NCI-H82 treated with DMSO at 0.1 percent for 48 hours (cell line): Measurements from ENCODE around the gene HSD17B13.
"Not testable (repeated sequence)": the region's sequence is repeated elsewhere in the genome, so short reads cannot be mapped to it uniquely, and the experiment has no call there.

ENCODE experiments used
- DNase-seq: peaks from one replicate; lab custom pipeline; 2025; ENCODE audit not compliant: unreplicated experiment; lab: John Stamatoyannopoulos, UW

Gene HSD17B13, protein sequence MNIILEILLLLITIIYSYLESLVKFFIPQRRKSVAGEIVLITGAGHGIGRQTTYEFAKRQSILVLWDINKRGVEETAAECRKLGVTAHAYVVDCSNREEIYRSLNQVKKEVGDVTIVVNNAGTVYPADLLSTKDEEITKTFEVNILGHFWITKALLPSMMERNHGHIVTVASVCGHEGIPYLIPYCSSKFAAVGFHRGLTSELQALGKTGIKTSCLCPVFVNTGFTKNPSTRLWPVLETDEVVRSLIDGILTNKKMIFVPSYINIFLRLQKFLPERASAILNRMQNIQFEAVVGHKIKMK

DNA sequence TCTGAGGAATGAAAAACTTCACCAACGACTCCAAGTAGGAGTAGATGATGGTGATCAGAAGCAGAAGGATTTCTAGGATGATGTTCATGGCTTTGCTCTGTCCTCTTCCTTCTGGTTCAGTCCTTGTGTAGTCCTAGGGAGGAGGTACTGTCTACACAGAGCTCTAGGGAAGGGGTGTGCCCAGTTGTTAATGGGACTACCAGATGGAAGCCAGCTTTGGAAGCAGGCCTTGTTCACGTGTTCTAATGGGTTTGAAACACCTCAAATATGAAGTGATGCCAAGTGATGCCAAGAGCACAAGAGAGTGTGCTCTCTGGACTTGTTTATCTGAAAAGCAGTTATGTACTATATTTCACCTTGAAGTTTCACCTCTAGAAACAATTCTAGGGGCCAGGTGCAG, at the start of gene HSD17B13:
HSD17B13 (minus strand) TSS at position 129 of the 400 bp plus-strand sequence; CDS start at position 88, 41 bp downstream.
- DNase-seq: no peak

DNA sequence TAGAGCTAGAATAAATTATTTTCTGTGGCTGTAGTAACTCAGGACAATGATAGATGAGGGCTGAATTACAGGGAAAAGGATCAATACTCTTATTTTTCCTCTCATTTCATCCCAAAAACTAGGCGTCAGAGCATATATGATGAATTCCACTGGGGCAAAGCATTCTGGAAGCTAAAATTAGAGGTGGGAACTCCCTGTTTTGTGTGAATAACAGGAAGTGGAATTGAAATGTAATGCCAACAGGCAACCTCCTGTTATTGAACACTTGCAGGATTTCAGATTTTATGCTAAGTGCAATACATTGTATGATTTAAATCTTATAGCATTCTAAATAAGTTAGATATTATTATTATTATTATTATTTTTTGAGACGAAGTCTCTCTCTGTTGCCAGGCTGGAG, 47.4 kb upstream of the HSD17B13 start:
- no peak for DNase-seq

DNA sequence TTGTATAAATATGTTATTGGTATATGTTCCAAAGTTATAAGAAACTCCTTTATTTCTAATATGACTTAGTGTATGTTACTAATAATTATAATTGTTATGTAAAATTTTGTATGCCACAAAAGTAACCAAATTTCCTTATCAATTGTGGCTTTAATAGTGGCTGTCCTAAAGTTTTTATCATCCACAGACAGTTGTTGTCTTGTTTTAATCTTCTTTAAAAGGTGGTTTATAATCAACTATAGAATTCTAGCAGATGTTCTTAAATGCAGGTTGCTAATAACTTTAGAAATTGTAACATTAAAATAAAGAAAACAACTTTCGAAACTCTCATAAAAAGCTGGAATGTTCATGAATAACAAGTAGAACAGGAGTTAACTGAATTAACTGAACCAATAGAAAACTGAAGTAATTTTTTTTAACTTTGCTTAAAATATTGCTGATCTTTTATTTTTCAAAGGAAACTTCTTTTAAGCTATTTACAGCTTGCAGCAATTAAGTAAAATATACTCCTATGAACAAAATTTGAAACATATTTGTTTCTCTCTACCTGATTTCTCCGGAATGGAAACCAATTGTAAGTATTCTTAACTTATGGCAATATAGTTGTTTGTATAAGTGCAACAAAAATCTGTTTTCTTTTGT, 44.0 kb upstream of the HSD17B13 start:
- no peak for DNase-seq

DNA sequence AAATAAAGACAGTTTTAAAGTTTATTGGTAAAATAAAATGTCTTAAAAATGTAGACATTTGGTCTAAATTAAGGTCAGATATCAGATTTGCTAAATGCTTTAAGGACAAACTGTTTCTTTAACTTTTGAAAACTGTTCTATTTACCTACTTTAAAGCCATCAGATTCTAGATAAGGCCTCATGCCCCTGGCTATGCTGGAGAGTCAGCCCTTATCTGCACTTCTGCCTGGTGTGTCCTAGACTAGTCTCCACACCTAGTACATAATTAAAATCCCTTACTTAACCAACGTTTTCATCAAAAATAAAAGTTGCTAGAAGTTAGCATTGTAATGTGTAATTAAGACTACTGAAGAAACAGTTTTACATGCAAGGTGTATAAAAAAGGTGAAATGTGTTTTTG, 42.7 kb upstream of the HSD17B13 start:
- no peak for DNase-seq

DNA sequence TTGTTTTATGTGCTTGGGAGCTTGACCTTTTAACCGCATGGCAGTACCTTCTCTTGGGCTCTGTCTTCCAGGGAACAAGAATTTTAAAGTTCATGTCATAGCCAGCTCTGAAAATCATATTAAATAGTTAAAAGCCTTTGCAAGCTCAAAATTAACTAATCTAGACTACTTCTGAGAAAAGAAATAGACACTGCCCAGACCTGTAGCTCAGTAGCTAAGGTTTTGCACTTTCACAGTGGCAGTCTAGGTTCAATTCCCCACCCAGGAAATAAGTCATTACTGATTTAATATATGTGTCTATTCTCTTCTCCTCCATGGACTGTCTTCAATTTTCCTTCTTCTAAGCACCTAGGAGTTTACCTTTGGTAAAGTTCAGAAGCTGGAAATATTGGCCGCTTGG, 40.9 kb upstream of the HSD17B13 start:
- DNase-seq: no peak

DNA sequence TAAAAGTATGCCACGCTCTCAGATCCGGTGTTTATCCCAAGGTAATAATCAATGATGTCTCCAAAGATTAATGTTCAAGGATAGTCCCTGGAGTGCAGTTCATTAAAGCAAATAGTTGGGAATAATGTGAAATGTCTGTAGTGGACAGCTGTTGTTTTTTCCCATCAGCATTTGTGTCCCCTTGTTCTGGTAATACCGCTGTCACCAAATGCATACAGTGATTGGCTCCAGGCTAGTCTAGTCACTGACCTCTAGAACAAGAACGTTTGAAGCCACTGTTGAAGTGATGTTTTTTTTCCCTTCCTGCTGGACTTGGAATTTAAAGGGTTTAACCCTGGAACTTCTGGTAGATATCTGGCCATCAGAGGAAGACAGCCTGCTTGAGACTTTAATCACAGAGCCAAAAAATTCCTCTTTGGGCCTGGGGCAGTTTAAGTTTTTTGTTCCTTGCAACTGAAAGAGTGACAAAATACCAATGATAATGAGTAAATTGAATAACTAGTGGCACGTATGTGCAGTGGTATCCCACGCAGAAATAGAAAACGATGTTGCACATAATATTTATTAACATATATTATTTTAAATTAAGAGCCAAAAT, 37.8 kb upstream of the HSD17B13 start:
- no peak for DNase-seq

DNA sequence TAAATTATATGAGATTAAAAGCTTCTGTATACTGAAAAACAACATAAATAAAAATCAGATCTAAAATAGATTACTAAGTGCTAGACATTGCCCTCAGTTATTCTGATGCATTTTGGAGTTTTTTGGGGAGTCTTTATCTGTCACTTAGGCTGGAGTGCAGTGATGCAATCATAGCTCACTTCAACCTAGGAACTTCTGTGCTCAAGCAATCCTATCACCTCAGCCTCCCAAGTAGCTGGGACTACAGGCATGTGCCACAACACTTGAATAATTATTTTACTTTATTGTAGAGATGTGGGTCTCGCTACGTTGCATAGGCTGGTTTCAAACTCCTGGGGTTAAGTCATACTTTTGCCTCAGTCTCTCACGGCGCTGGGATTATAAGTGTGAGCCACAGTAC, 36.6 kb upstream of the HSD17B13 start:
- DNase-seq: no peak

DNA sequence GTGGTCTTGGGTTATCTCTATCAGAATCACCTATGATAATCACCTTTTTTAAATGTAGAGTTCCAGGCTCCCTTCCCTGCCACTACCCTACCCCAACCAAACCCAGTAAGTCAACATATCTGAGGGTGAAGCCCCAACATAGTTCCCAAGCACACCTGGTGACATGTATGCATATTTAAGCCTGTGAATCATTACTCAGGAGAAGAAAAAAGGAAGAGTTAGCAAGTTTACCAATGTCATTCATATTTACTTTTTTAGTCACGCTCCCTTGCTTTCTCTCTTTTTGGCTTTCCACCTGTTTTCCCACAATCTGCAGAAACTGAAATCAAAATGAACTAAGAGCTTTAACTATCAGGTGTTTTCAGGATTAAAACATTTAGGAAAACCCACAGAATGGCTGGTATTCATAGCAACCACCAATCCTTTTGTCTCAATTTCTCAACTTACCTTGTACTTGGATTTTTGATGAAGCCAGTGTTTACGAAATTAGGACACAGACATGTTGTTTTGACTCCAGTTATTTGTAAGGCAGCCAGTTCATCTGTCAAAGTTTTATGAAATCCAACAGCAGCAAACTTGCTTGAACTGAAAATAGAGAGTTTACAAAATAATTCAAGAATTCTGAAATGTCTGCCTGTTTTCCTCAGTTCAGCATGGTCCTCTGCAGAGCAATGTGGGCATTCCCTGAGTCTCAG, 34.3 kb upstream of the HSD17B13 start:
- DNase-seq: no peak

DNA sequence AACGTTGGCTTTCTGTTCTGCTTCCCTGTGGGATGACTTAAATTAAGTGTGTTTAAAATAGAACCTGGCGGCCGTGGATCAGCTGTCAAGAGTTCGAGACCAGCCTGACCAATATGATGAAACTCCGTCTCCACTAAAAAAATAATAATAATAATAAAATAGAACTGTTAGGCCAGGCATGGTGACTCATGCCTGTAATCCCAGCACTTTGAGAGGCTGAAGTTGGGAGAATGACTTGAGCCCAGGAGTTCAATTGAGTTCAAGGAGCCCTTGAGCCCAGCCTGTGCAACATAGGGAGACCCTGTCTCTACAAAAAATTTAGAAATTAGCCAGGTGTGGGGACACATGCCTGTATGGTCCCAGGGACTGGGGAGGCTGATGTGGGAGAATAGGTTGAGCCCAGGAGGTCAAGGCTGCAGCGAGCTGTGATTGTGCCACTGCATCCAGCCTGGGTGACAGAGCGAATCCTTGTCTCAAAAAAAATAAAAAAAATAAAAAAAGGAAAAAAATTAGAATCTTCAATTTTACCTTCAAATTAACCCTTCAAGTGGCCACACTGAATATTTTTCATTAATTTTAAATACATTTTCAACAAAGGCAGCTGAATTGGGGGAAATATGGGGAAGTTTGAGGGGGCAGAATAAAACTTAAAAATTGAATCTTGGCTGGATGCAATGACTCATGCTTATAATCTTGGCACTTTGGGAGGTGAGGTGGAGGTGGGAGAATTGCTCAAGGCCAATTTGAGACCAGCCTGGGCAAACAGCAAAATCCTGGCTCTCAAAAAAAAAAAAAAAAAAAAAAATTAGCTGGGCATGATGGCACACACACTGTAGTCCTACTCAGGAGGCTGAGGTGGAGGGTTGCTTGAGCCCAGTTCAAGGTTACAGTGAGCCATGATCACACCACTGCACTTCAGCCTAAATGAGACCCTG, 31.8 kb upstream of the HSD17B13 start:
- no peak for DNase-seq

DNA sequence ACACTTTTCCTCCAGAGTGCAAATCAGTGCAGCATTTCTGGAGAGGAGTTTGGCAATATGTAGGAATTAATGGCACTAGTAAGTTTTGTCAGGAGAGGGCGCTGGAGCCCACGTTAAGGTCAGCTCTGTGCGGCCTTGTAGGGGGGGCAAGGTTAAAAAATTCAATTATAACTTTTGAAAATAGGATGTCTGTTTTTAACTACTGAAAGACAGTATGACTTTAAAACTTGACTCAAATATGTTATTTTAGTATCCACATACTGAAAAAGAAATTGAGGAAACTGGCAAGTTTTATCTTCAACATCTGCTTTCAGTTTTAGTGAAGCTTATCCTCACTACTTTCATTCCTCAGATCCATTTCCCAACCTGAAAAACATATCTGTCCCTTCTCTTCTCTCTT, 30.9 kb upstream of the HSD17B13 start:
- no peak for DNase-seq

DNA sequence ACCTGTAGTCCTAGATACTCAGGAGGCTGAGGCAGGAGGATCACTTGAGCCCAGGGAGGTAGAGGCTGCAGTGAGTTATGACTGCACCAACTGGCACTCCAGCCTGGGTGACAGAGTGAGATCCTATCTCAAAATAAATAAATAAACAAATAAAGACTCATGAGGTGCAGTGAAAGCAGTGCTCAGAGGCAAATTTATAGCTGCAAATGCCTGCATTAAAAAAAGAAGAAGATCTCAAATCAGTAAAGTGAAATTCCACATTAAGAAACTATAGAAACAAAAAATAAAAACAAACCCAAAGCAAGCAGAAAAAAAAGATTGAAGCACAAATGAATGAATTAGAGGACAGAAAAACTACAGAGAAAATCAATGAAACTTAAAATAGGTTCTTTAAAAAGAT, 22.5 kb upstream of the HSD17B13 start:
- no peak for DNase-seq

DNA sequence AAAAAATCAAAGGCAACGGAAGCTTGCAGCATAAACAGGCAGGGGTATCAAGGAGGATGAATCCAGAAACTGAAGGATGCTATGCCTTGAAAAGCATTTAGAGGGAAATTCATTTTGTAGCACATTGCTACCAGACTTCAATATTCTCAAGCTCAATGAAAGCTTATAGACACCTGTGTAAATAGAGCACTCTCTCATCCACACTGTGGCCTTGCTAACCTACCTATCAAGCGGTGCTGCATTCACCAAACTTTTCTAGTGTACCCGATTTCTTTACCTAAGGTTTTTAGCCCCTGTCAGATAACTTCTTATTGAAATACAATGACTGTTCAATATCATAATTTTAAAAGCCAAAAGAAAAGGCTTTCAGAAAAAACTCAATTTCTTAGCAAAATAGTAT, 20.2 kb upstream of the HSD17B13 start:
- DNase-seq: no peak

DNA sequence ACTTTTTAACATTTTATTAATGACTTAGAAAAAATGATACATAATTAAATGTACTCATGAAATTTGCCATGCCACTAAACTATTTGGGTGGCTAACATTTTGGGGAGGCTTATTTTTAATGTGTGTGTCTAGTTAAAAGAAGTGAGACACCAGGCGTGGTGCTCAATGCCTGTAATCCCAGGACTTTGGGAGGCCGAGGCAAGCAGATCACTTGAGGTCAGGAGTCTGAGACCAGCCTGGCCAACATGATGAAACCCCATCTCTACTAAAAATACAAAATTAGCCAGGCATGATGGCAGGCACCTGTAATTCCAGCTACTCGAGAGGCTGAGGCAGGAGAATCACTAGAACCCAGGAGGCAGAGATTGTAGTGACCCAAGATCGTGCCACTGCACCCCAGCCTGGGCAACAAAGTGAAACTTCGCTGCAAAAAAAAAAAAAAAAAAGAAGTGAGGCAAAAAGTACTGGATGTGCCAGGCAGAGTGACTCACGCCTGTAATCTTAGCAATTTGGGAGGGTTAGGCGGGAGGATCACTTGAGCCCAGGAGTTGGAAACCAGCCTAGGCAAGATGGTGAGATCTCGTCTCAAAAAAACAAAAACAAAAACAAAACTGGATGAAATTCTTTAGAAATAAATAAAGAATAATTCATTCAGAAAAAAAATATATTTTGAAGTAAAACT, 19.4 kb upstream of the HSD17B13 start:
- DNase-seq: not testable (repeated sequence)

DNA sequence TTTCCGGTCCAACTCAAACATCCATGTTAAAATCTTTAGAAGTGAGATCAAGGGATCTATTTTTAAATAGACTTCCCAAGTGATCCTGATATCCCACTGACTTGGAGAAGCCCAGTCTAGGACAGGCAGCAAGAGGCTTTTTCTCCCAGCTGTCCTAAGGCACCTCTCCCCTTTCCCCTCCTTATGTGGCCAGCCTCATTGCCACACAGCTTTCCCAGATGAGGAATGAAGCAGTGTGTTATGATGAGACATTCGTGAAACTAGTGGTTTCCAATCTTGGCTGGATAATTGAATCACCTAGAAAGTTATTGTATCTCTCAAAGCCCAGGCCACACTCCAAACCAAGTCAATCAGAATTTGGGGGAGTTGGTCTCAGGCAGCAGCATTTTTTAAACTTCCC, 16.8 kb upstream of the HSD17B13 start:
- no peak for DNase-seq

DNA sequence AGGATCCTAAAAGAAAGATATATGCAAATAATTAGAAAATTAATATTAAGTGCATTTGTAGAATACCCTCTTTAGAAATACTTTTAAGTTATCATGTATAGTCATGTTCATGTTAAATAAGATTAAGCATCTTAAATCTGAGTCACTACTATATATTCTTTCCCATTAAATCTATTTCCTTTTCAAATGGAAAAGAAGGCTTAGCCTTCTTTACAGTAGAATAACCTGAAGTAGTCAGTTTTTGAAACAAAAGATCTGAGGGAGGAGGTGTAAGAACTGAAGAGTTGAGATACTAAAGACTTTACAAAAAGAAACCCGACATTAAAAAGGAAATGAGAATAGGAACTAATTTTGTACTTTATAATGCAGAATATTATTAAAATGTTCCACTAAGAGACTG, 14.7 kb upstream of the HSD17B13 start:
- DNase-seq: no peak

DNA sequence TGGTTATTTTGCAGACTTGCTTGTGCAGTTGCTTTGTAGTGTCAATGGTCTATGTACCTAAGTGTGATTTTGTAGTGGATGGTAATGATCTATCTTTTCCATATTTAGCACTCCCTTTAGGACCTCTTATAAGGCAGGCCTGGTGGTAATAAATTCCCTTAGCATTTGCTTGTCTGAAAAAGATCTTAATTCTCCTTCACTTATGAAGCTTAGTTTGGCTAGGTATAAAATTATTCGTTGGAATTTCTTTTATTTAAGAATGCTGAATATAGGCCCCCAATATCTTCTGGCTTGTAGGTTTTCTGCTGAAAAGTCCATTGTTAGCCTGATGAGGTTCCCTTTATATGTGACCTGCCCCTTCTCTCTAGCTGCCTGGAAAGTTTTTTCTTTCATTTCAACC, 10.6 kb upstream of the HSD17B13 start:
- no peak for DNase-seq

DNA sequence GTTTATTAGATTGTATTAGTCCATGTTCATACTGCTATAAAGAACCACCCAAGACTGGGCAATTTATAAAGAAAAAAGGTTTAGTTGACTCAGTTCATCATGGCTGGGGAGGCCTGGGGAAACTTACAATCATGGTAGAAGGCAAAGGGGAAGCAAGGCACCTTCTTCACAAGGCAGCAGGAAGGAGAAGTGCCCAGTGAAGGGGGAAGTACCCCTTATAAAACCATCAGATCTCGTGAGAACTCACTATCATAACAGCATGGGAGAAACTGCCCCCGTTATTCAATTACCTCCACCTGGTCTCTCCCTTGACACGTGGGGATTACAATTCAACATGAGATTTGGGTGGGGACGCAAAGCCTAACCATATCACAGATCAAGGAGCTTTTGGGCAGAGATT, 8.1 kb upstream of the HSD17B13 start:
- DNase-seq: no peak

DNA sequence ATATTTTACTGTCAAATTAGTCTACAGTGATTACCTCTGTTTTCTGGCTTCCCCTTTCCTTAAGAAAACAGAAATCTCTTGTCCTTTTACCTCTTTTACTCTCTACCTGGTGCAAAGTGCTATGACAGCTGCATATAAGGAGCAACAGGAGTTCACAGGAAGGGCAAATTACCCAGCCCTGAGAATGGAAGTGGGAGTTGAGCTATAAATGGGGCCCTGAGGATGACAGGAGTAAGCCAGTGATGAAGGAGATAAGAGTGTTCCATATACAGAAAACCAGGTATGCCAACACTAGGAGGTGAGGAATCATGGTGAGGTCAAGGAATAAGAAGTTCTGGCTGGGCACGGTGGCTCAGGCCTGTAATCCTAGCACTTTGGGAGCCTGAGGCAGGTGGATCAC, 4.5 kb upstream of the HSD17B13 start:
- no peak for DNase-seq

DNA sequence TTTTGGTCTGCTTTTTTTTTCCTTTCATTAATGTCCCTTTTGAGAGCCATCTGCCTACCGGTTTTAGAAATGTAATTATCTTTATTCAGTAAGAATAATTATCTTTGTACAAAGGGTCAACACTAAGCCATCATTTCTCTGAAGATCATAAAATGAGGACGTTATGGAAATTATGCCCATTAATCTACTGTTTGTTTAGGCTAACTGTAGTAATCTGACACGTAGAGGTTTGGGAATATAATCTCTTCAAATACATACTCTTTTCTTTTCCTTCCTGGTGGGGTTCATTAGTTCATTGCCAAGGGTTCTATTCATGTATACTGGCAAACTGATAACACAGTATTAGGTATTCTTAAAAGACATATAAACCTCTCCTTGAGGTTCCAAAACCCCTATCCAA, 3.8 kb upstream of the HSD17B13 start:
- DNase-seq: no peak

DNA sequence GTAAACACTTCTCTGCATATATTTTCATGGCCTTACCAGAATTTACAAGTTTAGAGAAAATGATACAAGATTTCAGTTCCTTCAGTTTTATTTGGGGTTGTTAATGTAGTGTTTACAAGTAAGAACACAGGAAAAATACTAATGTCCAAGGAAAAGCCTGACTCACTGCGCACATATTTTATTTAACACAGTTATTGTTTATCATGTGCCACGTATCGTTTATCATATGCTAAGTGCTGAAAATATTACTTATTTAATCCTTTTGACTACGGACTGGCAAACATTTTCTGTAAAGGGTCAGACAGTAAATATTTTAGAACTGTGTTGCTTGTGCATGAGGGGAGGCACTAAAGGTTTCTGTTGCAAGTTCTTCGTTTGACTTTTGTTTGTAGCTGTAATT, 794 bp downstream of the HSD17B13 start:
- DNase-seq: no peak
